Gastrocnemius medialis (tissue), 4 donors: ENCODE results near the gene SLX4IP. TPM values are rescaled to one million over a fixed set of nuclear protein-coding genes. Genes with fewer than 3 reads are reported as not detected.
A peak's percentile ranks its signal among the peaks of the same experiment; 100 is the strongest.

Experiments used
- ATAC-seq, 2 donors: fragments of 150-250 bp; one replicate each; pipeline ENCODE4 v1.9.1; 2016
- DNase-seq, 2 donors: peaks; one replicate each; pipeline ENCODE4 v3.0.0-alpha.2; 2019
- H3K27ac ChIP-seq, 4 donors: fragments of 200-600 bp; sonication (generic); 1 replicate in 1 of 4; 2 replicates in 3 of 4; pipeline ENCODE4 v1.5.1; 2016 to 2018; ENCODE audit warnings: mild to moderate bottlenecking in 2 of 4, moderate library complexity in 1 of 4
- H3K27me3 ChIP-seq, 3 donors: fragments of 200-600 bp; sonication (generic) in 2 of 3; 1 replicate in 1 of 3; 2 replicates in 2 of 3; pipeline versions ENCODE4 v1.5.1 to v1.6.0; 2016 to 2019; ENCODE audit warnings: mild to moderate bottlenecking in 1 of 3, moderate library complexity in 1 of 3
- H3K36me3 ChIP-seq, 2 donors: fragments of 200-600 bp; sonication (generic) in 1 of 2; one replicate each; pipeline ENCODE4 v1.5.1; 2017 to 2018
- H3K4me1 ChIP-seq, 2 donors: fragments of 200-600 bp; sonication (generic) in 1 of 2; one replicate each; pipeline ENCODE4 v1.5.1; 2016 to 2017; ENCODE audit warnings: mild to moderate bottlenecking in 2 of 2
- H3K4me3 ChIP-seq, 4 donors: fragments of 200-600 bp; sonication (generic) in 3 of 4; 1 replicate in 1 of 4; 2 replicates in 3 of 4; pipeline ENCODE4 v1.5.1; 2016 to 2019; ENCODE audit warnings: mild to moderate bottlenecking in 2 of 4
- H3K9me3 ChIP-seq, 3 donors: fragments of 200-600 bp; sonication (generic) in 2 of 3; 1 replicate in 1 of 3; 2 replicates in 2 of 3; pipeline ENCODE4 v1.5.1; 2016 to 2019
- POLR2A ChIP-seq, 2 donors: fragments of 450-650 bp; IDR thresholded peaks; one replicate each; pipeline ENCODE4 v1.6.1; 2017; ENCODE audit warnings: antibody characterized with exemption in 2 of 2, mild to moderate bottlenecking in 2 of 2, moderate library complexity in 2 of 2
- in situ Hi-C, 4 donors: fragments of 200-750 bp; cut with MboI; loops; one replicate each; pipeline versions ENCODE4 v1.15.0 to v1.8.0; 2017; ENCODE audit warnings: low sequenced_read_pairs in 4 of 4
- intact Hi-C: fragments of 100-400 bp; cut with DNase I; formaldehyde crosslinking; loops from one replicate; pipeline ENCODE4 v1.15.1; 2023; ENCODE audit warnings: low total_unique reads
- total RNA-seq, 4 donors: library from RNA; depleted of rRNA; stranded (reverse); fragments of >200 nt; gene quantifications; one replicate each; pipeline versions ENCODE4 v1.1.0 to v1.2.3, GENCODE V29; 2016
- TF ChIP-seq, protein P1 (sequence below), 5 experiments: fragments of 450-650 bp in 3 of 5; fragments of 200-600 bp in 2 of 5; sonication (generic) in 2 of 5; IDR thresholded peaks in 4 of 5; conservative IDR thresholded peaks in 1 of 5; 1 replicate in 4 of 5; 2 replicates in 1 of 5; pipeline ENCODE4 v1.5.1; 2016 to 2019; ENCODE audit warnings: antibody characterized with exemption in 5 of 5, mild to moderate bottlenecking in 3 of 5, moderate library complexity in 3 of 5

Gene SLX4IP
- total RNA-seq, 4 donors from 2014 or later: 0.22 to 1.3 (median 0.71) TPM

DNA sequence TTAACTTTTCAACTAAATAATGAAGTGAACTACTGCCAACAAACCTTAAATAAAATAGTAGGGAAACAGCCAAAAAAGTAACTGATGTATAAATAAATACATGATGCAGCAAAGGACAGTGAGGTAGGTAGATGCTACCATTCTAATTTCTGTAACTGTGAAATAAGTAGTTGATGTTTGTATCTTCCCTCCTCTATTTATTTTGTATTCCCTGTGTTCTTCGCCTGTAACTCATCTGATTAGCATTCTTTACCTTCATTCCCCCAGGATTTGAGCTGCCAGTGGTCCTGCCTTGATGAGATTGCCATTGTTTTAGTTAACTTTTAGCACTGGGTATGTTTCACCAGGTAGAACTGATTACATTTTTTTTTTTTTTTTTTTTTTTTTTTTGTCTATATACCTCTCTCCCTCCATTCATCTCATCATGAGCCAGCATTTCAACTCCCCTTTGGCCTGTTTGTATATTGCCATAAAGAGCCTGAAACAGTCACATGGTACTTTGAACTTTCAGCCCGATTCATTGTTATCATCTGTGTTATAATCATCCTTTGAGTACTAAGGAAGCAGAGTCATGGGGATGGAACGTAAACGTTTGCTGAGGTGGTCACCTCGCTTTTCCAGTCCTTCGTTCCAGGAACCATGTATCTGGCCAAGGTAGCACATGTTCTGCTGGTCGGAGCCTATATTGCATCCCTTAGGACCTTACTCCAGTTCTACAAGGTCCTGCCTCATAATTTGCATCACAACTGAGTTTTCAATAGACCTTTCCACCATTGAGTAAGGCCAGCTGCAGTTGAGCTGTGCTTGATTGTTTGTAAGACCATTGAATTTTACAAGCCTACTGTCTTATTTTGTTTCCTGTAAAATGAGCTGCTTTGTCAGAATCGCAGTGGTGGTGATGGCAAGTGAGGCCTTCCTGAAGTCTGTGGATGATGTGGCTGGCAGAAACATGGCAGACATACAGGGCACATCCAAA, 131.1 kb downstream of the SLX4IP start:
- no peak for TF ChIP-seq POLR2A (IDR thresholded peaks at IDR 0.05)
- TF ChIP-seq, protein P1, sequence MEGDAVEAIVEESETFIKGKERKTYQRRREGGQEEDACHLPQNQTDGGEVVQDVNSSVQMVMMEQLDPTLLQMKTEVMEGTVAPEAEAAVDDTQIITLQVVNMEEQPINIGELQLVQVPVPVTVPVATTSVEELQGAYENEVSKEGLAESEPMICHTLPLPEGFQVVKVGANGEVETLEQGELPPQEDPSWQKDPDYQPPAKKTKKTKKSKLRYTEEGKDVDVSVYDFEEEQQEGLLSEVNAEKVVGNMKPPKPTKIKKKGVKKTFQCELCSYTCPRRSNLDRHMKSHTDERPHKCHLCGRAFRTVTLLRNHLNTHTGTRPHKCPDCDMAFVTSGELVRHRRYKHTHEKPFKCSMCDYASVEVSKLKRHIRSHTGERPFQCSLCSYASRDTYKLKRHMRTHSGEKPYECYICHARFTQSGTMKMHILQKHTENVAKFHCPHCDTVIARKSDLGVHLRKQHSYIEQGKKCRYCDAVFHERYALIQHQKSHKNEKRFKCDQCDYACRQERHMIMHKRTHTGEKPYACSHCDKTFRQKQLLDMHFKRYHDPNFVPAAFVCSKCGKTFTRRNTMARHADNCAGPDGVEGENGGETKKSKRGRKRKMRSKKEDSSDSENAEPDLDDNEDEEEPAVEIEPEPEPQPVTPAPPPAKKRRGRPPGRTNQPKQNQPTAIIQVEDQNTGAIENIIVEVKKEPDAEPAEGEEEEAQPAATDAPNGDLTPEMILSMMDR (IDR thresholded peaks at IDR 0.05 in 4 of 5, conservative IDR thresholded peaks at IDR 0.05 in 1 of 5): no peak
- peak overlapping the region in 2 of 4 donors; percentile 10 to 37 for H3K27ac ChIP-seq
- peaks cover 0 to 4% of the 10 kb centered on the region in 2 donors for H3K36me3 ChIP-seq
- H3K9me3 ChIP-seq: no peaks in the 10 kb centered on the region
- intact Hi-C loops (no loop called here), in situ Hi-C loops (loop anchor here in 1 of 4 donors (25.0 kb wide), 1 partner anchor 971 kb away; no protein-coding TSS in a partner anchor)
- no peak overlapping the region for H3K4me3 ChIP-seq
- no peaks in the 10 kb centered on the region for H3K27me3 ChIP-seq
- DNase-seq (no peak), ATAC-seq (no peak)
- no peaks in the 10 kb centered on the region for H3K4me1 ChIP-seq

DNA sequence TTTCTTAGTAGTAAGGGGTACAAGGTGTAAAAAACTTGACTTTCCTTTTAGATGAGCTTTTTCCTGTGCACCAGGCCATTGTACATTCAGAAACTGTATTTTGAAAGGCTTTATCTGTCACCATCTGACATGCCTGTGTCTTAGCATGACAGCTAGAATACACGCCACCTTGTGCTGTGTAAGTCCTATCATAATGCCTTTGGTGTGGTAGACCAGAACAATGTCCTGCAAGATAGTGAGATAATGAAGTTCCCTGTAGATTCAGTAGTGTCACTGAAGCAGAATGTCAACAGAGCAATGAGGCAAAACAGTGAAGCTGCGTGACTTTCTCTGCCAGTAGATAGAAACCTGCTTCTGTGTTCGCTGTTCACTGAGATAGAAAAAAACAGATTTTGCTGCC, 132.9 kb downstream of the SLX4IP start:
- TF ChIP-seq, protein P1 (IDR thresholded peaks at IDR 0.05 in 4 of 5, conservative IDR thresholded peaks at IDR 0.05 in 1 of 5): no peak
- TF ChIP-seq POLR2A (IDR thresholded peaks at IDR 0.05): no peak
- DNase-seq (no peak), ATAC-seq (no peak)
- Histone ChIP-seq H3K36me3 (no peaks in the 10 kb centered on the region), H3K4me3 (no peak overlapping the region), H3K4me1 (no peaks in the 10 kb centered on the region), H3K27ac (no peak overlapping the region), H3K9me3 (no peaks in the 10 kb centered on the region), H3K27me3 (no peaks in the 10 kb centered on the region)
- in situ Hi-C loops: loop anchor here in 1 of 4 donors (25.0 kb wide), 1 partner anchor 969 kb away; no protein-coding TSS in a partner anchor
- intact Hi-C loops: no loop called here

DNA sequence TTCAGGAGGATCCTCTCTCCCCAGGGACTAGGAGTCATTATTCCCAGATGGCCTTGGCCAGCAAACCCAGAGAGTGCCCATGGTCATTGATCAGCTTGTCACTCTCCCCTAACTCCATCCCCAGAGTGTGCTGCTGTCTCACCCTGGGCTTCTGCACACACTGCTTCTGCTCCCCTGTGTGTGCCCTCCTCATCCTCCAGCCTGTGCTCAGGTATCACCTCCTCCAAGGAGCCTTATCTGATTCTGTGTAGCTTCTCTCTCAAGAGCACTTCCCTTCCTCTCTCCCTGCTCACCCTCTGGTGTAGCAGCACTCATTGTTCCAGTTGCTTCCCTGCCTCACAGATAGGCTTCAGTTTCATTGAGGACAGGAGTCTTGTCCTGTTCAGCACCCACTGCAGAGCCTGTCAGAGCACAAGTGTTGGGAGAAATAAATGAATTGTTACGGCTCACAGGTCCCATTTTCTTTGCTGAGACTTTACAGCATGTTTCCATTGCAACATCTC, 136.3 kb downstream of the SLX4IP start:
- no peak overlapping the region for H3K27ac ChIP-seq
- no peak for ATAC-seq
- TF ChIP-seq POLR2A (IDR thresholded peaks at IDR 0.05): no peak
- TF ChIP-seq, protein P1 (IDR thresholded peaks at IDR 0.05 in 4 of 5, conservative IDR thresholded peaks at IDR 0.05 in 1 of 5): no peak
- H3K4me1 ChIP-seq: no peaks in the 10 kb centered on the region
- intact Hi-C loops (no loop called here), in situ Hi-C loops (loop anchor here in 1 of 4 donors (25.0 kb wide), 1 partner anchor 966 kb away; no protein-coding TSS in a partner anchor)
- H3K27me3 ChIP-seq: no peaks in the 10 kb centered on the region
- no peak for DNase-seq
- no peaks in the 10 kb centered on the region for H3K36me3 ChIP-seq
- no peaks in the 10 kb centered on the region for H3K9me3 ChIP-seq
- no peak overlapping the region for H3K4me3 ChIP-seq

DNA sequence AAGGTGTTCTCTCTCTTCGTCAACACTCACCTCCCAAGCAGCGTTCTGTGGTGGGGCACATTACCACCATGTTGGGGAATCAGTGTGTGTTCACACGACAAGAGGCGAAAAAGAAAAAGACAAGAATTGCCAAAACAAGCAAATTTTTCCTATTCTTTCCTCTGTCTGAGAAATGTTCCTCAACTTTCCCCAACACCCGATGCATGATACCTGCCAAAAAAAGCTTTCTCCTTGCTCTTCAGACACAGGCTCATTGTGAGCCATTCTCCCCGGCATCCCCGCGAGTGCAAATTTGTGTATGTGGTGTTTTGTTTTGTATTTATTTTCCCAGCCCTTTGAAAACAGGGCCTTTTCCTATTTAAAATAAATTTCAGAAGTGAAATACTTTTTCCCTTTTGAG, 137.7 kb downstream of the SLX4IP start:
- no peaks in the 10 kb centered on the region for H3K4me1 ChIP-seq
- no peak for ATAC-seq
- H3K4me3 ChIP-seq: no peak overlapping the region
- DNase-seq: no peak
- in situ Hi-C loops: loop anchor here in 1 of 4 donors (25.0 kb wide), 1 partner anchor 964 kb away; no protein-coding TSS in a partner anchor
- H3K27ac ChIP-seq: no peak overlapping the region
- intact Hi-C loops: no loop called here
- no peaks in the 10 kb centered on the region for H3K27me3 ChIP-seq
- no peaks in the 10 kb centered on the region for H3K9me3 ChIP-seq
- TF ChIP-seq, protein P1 (IDR thresholded peaks at IDR 0.05 in 4 of 5, conservative IDR thresholded peaks at IDR 0.05 in 1 of 5): no peak
- TF ChIP-seq POLR2A (IDR thresholded peaks at IDR 0.05): no peak
- H3K36me3 ChIP-seq: no peaks in the 10 kb centered on the region
